Heart left ventricle (tissue), 16 donors: ENCODE measurements around the gene AHCYL2. TPM values are rescaled to one million over a fixed set of nuclear protein-coding genes. Genes with fewer than 3 reads are reported as not detected.
"Not testable (repeated sequence)": the region's sequence is repeated elsewhere in the genome, so short reads cannot be mapped to it uniquely, and the experiment has no call there.

ENCODE experiments used
- ATAC-seq, 4 donors: fragments of 200-7000 bp; cut with Tn5 transposase; one replicate each; pipeline ENCODE4 v1.9.1; 2020 to 2022; ENCODE audit warnings: moderate library complexity in 4 of 4, mild to moderate bottlenecking in 3 of 4, moderate number of reproducible peaks in 1 of 4
- DNase-seq, 5 donors: peaks; one replicate each; pipeline ENCODE4 v3.0.0-alpha.2; 2020
- H3K27ac ChIP-seq, 12 donors: fragments of 200-600 bp; sonication (generic) in 4 of 12; one replicate each; pipeline versions ENCODE4 v1.5.0 to v1.8.0; 2016 to 2022; ENCODE audit warnings: mild to moderate bottlenecking in 2 of 12
- H3K27me3 ChIP-seq, 9 donors: fragments of 200-600 bp; sonication (generic) in 2 of 9; one replicate each; pipeline versions ENCODE4 v1.5.1 to v1.8.0; 2016 to 2022; ENCODE audit warnings: mild to moderate bottlenecking in 3 of 9
- H3K36me3 ChIP-seq, 9 donors: fragments of 200-600 bp; sonication (generic) in 2 of 9; one replicate each; pipeline versions ENCODE4 v1.5.0 to v1.8.0; 2018 to 2022; ENCODE audit warnings: mild to moderate bottlenecking in 2 of 9
- H3K4me1 ChIP-seq, 12 donors: fragments of 200-600 bp; sonication (generic) in 4 of 12; one replicate each; pipeline versions ENCODE4 v1.5.0 to v1.8.0; 2016 to 2022; ENCODE audit warnings: mild to moderate bottlenecking in 3 of 12
- H3K4me3 ChIP-seq, 12 donors: fragments of 200-600 bp; sonication (generic) in 4 of 12; one replicate each; pipeline versions ENCODE4 v1.5.0 to v1.8.0; 2017 to 2022; ENCODE audit warnings: mild to moderate bottlenecking in 9 of 12, moderate library complexity in 4 of 12
- H3K9me3 ChIP-seq, 12 donors: fragments of 200-600 bp; sonication (generic) in 4 of 12; one replicate each; pipeline versions ENCODE4 v1.5.0 to v1.8.0; 2016 to 2022; ENCODE audit warnings: mild to moderate bottlenecking in 1 of 12
- CTCF ChIP-seq, 12 donors: fragments of 200-600 bp; sonication (generic) in 4 of 12; IDR thresholded peaks; one replicate each; pipeline versions ENCODE4 v1.5.0 to v1.8.0; 2018 to 2022; ENCODE audit warnings: antibody characterized with exemption in 12 of 12, mild to moderate bottlenecking in 5 of 12
- POLR2A ChIP-seq, 2 donors: fragments of 450-650 bp; IDR thresholded peaks; one replicate each; pipeline ENCODE4 v1.6.1; 2017; ENCODE audit warnings: antibody characterized with exemption in 2 of 2, mild to moderate bottlenecking in 2 of 2, moderate library complexity in 2 of 2
- WGBS, 4 donors: extraction: QIAGEN DNeasy Blood & Tissue Kit in 2 of 4; methylation state at CpG; one replicate each; pipeline versions ENCODE4 v1.1.5 to v1.1.7; 2013 to 2018; 5-methylcytosine and 5-hydroxymethylcytosine counted together
- intact Hi-C, 10 donors: fragments of 100-400 bp; cut with DNase I; formaldehyde crosslinking; loops; one replicate each; pipeline versions ENCODE4 v1.11.1 to v1.14.2; 2022
- polyA plus RNA-seq, 2 donors: library from polyadenylated mRNA; stranded (reverse); fragments of 200-250 nt; gene quantifications; one replicate each; pipeline ENCODE4 v1.2.3, GENCODE V29; 2013
- total RNA-seq, 9 donors: library from RNA; depleted of rRNA in 2 of 9; stranded (reverse); fragments of >200 nt in 2 of 9; fragmentation: NEBNext Ultra II Directional in 3 of 9; extraction: Animal tissue kit (Norgen Biotek cat#: 25700) in 3 of 9; gene quantifications; one replicate each; pipeline versions ENCODE4 v1.1.0 to v1.2.4, GENCODE V29; 2016 to 2023
- donor health status: ischemic (EF 13 %, LVEDD 7.1; RV severe dilation, severe dysfunction).
- donor health status: healthy with polysubstance abuse.
- donor health status: DM: no; HTN: yes; CAD: no.
- donor health status: DM: no; HTN: no; CAD: no.
- donor health status: ischemic (EF 25% LVEDD 6.9; RV normal size, moderate dysfunction).
- donor health status: ischemic (EF 25% LVEDD 5.7; RV mildly dilated, moderate dysfunction).
- donor health status: healthy.
- donor health status: DM: yes; HTN: yes; CAD: no.
- donor health status: ischemic (EF 35%, LVEDD 5.7; RV mildly dilated, moderate dysfunction).
- donor health status: nonischemic (EF 11% LVEDD 7.7; RV severe dilation, severe dysfunction).
- donor health status: DM: yes; HTN: yes; CAD: no.
- donor health status: PGD.
- donor health status: ischemic (EF 29% LVEDD 5.4; RV normal size, mild dysfunction).
- donor health status: nonischemic (EF 23%, LVEDD 6.1; RV moderate dilation, normal function).

Gene AHCYL2
- total and polyA plus RNA-seq, 11 donors: 1.3 to 7.6 (median 6.2) TPM

DNA sequence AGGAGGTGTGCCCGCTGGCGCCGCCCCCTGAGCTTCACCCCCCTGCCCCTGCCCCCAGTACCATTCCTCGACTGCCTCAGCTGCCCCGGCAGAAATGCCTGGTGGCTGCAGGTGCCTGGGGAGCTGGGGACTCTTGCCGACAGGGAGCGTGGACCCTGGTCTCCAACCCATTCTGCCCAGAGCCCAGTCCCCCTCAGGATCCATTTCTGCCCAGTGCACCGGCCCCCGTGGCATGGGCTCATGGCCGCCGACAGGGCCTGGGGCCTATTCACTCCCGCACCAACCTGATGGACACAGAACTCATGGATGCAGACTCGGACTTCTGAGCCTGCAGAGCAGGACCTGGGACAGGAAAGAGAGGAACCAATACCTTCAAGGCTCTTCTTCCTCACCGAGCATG is 12.7 kb upstream of the AHCYL2 start:
- 85 to 94% (median 90%) methylated on average over 14 of the region's 14 CpGs for WGBS, 4 donors
- no peak for TF ChIP-seq CTCF (IDR thresholded peaks at IDR 0.05)
- TF ChIP-seq POLR2A (IDR thresholded peaks at IDR 0.05): no peak
- intact Hi-C loops: loop anchor here in 4 of 10 donors (5.0 to 10.0 kb wide), 6 partner anchors 45 to 613 kb away; no protein-coding TSS in a partner anchor

DNA sequence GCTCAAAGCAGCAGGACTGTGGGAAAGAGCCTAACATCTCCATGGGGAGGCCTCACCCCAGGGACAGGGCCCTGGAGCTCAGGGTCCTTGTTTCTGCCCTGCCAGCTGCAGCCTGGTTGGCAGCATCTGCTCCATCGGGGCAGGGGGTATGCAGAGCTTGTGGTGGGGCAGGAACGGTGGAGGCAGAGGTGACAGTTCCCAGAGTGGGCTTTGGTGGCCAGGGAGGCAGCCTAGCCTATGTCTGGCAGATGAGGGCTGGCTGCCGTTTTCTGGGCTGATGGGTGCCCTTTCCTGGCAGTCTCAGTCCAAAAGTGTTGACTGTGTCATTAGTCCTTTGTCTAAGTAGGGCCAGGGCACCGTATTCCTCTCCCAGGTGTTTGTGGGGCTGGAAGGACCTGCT is 12.2 kb upstream of the AHCYL2 start:
- no peak overlapping the region for H3K4me3 ChIP-seq
- H3K9me3 ChIP-seq: no peaks in the 10 kb centered on the region
- whole genome bisulfite sequencing, 4 donors: 82 to 92% (median 85%) methylated on average over 4 of the region's 4 CpGs
- H3K4me1 ChIP-seq: peaks cover 0 to 4% (median 0%) of the 10 kb centered on the region in 12 donors
- peaks cover 0 to 22% (median 0%) of the 10 kb centered on the region in 9 donors for H3K36me3 ChIP-seq
- H3K27ac ChIP-seq: no peak overlapping the region
- DNase-seq (no peak), ATAC-seq (no peak)
- no peak for TF ChIP-seq POLR2A (IDR thresholded peaks at IDR 0.05)
- TF ChIP-seq CTCF (IDR thresholded peaks at IDR 0.05): no peak
- H3K27me3 ChIP-seq: peaks cover 0 to 4% (median 0%) of the 10 kb centered on the region in 9 donors
- intact Hi-C loops: loop anchor here in 4 of 10 donors (5.0 to 10.0 kb wide), 6 partner anchors 45 to 612 kb away; no protein-coding TSS in a partner anchor

More for the DNA sequence above, 12.7 kb upstream of the AHCYL2 start:
- no peak overlapping the region for H3K4me3 ChIP-seq
- no peaks in the 10 kb centered on the region for H3K9me3 ChIP-seq
- no peak for ATAC-seq
- peaks cover 0 to 26% (median 0%) of the 10 kb centered on the region in 9 donors for H3K36me3 ChIP-seq
- no peaks in the 10 kb centered on the region for H3K27me3 ChIP-seq
- peaks cover 0 to 4% (median 0%) of the 10 kb centered on the region in 12 donors for H3K4me1 ChIP-seq
- DNase-seq: no peak
- H3K27ac ChIP-seq: no peak overlapping the region

DNA sequence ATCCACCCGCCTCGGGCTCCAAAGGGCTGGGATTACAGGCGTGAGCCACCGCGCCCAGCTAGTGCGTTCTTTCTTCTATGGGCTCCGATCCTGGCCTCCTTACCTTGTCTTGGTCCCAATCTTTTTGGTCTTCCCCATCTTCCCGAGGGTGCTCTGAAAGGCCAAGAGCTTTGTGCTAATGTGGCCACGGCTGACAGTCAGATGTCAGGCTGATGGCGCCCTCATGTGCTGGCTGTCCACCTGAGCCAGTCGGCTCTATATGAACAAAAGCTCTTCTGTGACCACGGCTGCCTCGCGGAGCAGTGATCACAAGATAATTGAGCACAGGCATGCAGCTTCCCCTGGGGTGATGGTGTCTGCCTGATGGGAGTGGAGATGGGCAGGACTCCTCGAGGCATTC is 11.0 kb upstream of the AHCYL2 start:
- 60 to 65% (median 62%) methylated on average over 14 to 15 of the region's 15 CpGs for WGBS, 4 donors
- intact Hi-C loops: loop anchor here in 4 of 10 donors (5.0 to 10.0 kb wide), 6 partner anchors 47 to 611 kb away; no protein-coding TSS in a partner anchor

GRCh38 chr7:129215691-129216090 is 9.1 kb upstream of the AHCYL2 start:
- H3K4me3 ChIP-seq, DNase-seq, H3K27ac ChIP-seq, H3K27me3 ChIP-seq, H3K9me3 ChIP-seq, H3K4me1 ChIP-seq, ATAC-seq: not testable (repeated sequence)
- 93 to 99% (median 95%) methylated on average over 13 to 15 of the region's 15 CpGs for WGBS, 4 donors
- peaks cover 0 to 15% (median 0%) of the 10 kb centered on the region in 9 donors for H3K36me3 ChIP-seq
- intact Hi-C loops: loop anchor here in 7 of 10 donors (5.0 to 10.0 kb wide), 5 partner anchors 82 to 609 kb away; no protein-coding TSS in a partner anchor

More for the DNA sequence above, 11.0 kb upstream of the AHCYL2 start:
- Histone ChIP-seq H3K4me3 (no peak overlapping the region), H3K36me3 (peaks cover 0 to 22% (median 0%) of the 10 kb centered on the region in 9 donors), H3K27me3 (peaks cover 0 to 6% (median 0%) of the 10 kb centered on the region in 9 donors), H3K27ac (no peak overlapping the region), H3K4me1 (peaks cover 0 to 6% (median 0%) of the 10 kb centered on the region in 12 donors), H3K9me3 (no peaks in the 10 kb centered on the region)
- DNase-seq (no peak), ATAC-seq (no peak)
- no peak for TF ChIP-seq POLR2A (IDR thresholded peaks at IDR 0.05)
- no peak for TF ChIP-seq CTCF (IDR thresholded peaks at IDR 0.05)

DNA sequence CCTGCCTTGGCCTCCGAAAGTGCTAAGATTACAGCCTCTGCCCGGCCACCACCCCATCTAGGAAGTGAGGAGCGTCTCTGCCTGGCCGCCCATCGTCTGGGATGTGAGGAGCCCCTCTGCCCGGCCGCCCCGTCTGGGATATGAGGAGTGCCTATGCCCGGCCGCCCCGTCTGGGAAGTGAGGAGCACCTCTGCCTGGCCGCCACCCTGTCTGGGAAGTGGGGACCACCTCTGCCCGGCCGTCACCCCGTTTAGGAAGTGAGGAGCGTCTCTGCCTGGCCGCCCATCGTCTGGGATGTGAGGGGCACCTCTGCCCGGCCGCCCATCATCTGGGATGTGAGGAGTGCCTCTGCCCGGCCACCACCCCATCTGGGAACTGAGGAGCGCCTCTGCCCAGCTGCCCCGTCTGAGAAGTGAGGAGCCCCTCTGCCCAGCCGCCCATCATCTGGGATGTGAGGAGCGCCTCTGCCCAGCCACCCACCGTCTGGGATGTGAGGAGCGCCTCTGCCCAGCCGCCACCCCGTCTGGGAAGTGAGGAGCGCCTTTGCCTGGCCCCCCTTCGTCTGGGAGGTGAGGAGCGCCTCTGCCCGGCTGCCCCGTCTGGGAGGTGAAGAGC is 8.6 kb upstream of the AHCYL2 start:
- WGBS, 4 donors: 94 to 97% (median 96%) methylated on average over 23 to 34 of the region's 34 CpGs
- intact Hi-C loops: loop anchor here in 7 of 10 donors (5.0 to 10.0 kb wide), 5 partner anchors 81 to 609 kb away; no protein-coding TSS in a partner anchor
- not testable (repeated sequence) for H3K4me3 ChIP-seq, H3K4me1 ChIP-seq, ATAC-seq, H3K9me3 ChIP-seq, H3K27me3 ChIP-seq, H3K27ac ChIP-seq, DNase-seq
- H3K36me3 ChIP-seq: peaks cover 0 to 12% (median 0%) of the 10 kb centered on the region in 9 donors

DNA sequence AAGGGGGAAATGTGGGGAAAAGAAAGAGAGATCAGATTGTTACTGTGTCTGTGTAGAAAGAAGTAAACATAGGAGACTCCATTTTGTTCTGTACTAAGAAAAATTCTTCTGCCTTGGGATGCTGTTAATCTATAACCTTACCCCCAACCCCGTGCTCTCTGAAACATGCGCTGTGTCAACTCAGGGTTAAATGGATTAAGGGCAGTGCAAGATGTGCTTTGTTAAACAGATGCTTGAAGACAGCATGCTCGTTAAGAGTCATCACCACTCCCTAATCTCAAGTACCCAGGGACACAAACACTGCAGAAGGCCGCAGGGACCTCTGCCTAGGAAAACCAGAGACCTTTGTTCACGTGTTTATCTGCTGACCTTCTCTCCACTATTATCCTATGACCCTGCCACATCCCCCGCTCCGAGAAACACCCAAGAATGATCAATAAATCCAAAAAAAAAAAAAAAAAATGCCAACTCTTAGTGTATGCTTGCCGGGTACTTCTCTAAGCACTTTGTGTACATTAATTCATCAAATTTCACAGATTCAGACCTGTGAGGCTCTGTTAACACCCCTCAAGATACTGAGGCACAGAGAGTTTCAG is 7.9 kb upstream of the AHCYL2 start:
- ATAC-seq, H3K27ac ChIP-seq, DNase-seq, H3K9me3 ChIP-seq, H3K4me3 ChIP-seq, H3K36me3 ChIP-seq, H3K27me3 ChIP-seq, H3K4me1 ChIP-seq: not testable (repeated sequence)
- 63 to 76% (median 72%) methylated on average over 8 of the region's 8 CpGs for WGBS, 4 donors
- intact Hi-C loops: loop anchor here in 7 of 10 donors (5.0 to 10.0 kb wide), 5 partner anchors 80 to 608 kb away; no protein-coding TSS in a partner anchor
